Stomach smooth muscle (tissue), 2 donors: ENCODE measurements around the gene MTMR3.
"Not testable (repeated sequence)": the region's sequence is repeated elsewhere in the genome, so short reads cannot be mapped to it uniquely, and the experiment has no call there.

Experiments
- H3K27ac ChIP-seq: one replicate; pipeline ENCODE4 v1.7.0; 2013; ENCODE audit warnings: mild to moderate bottlenecking, low read length, inconsistent platforms
- H3K27me3 ChIP-seq, 2 donors: one replicate each; pipeline ENCODE4 v1.7.0; 2013; ENCODE audit warnings: low read length in 2 of 2; ENCODE audit not compliant: insufficient read depth in 2 of 2, control insufficient read depth in 1 of 2
- H3K36me3 ChIP-seq, 2 donors: one replicate each; pipeline ENCODE4 v1.7.0; 2013; ENCODE audit warnings: low read length in 2 of 2; ENCODE audit not compliant: control insufficient read depth in 2 of 2, insufficient read depth in 2 of 2
- H3K4me1 ChIP-seq: one replicate; pipeline ENCODE4 v1.7.0; 2013; ENCODE audit warnings: low read length; ENCODE audit not compliant: control insufficient read depth, insufficient read depth
- H3K4me3 ChIP-seq, 2 donors: one replicate each; pipeline ENCODE4 v1.7.0; 2013; ENCODE audit warnings: low read length in 2 of 2
- H3K9ac ChIP-seq, 2 donors: one replicate each; pipeline ENCODE4 v1.7.0; 2013; ENCODE audit warnings: low read length in 2 of 2, mild to moderate bottlenecking in 1 of 2
- H3K9me3 ChIP-seq, 2 donors: one replicate each; pipeline ENCODE4 v1.7.0; 2013; ENCODE audit warnings: low read length in 2 of 2; ENCODE audit not compliant: control insufficient read depth in 2 of 2
- donor health status: healthy.
- donor health status: Pancreatic carcinoma.

MTMR3 gene

GRCh38 chr22:29958170-29958569 is 75.2 kb downstream of the MTMR3 start:
- Histone ChIP-seq H3K4me1 (no peaks in the 10 kb centered on the region), H3K36me3 (no peaks in the 10 kb centered on the region), H3K4me3 (no peak overlapping the region), H3K9me3 (no peaks in the 10 kb centered on the region), H3K9ac (no peak overlapping the region), H3K27ac (no peak overlapping the region), H3K27me3 (no peaks in the 10 kb centered on the region)

DNA sequence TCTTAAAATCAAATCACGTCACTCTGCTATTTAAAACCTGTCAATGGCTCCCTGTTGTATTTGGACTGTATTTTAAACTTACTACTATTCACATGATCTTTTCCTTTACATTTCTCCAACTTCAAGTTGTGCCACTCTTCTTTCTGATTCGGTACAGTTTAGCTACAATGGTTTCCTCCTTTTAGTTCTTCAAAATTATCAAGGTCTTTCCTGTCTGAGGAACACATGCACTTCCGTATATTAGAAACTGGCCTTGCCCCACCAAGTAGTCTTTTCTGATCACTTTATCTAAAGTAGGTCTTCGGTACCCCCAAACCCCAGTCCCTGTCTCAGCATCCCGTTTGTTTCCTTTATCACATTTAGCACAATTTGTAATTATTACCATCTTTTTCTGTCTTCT is 81.8 kb downstream of the MTMR3 start:
- Histone ChIP-seq H3K4me3 (no peak overlapping the region), H3K27ac (no peak overlapping the region), H3K9me3 (no peaks in the 10 kb centered on the region), H3K4me1 (no peaks in the 10 kb centered on the region), H3K9ac (no peak overlapping the region), H3K27me3 (no peaks in the 10 kb centered on the region), H3K36me3 (no peaks in the 10 kb centered on the region)

GRCh38 chr22:29967461-29967860 is 84.5 kb downstream of the MTMR3 start:
- Histone ChIP-seq H3K27ac (no peak overlapping the region), H3K4me1 (no peaks in the 10 kb centered on the region), H3K9me3 (no peaks in the 10 kb centered on the region), H3K27me3 (no peaks in the 10 kb centered on the region), H3K4me3 (no peak overlapping the region), H3K9ac (no peak overlapping the region), H3K36me3 (no peaks in the 10 kb centered on the region)

DNA sequence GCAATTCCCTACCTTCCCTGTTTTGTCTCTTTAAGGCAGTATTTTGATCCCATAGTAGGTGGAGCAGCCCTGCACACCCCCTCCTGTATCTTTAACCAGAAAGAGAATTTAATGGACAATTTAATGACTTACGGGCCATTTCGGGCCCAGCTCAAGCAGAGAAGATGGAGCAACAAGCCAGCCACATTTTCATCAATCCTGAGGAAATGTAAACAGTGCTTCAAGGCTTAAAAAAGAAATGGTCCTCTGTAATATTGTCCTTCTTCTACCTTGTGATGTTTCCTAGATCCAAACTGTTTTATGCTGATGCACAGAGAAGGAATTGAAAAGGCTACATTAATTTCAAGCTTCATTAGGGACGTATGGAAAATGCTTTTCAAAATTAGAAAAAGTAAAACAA is 88.6 kb downstream of the MTMR3 start:
- H3K27me3 ChIP-seq, result no peaks in the 10 kb centered on the region
- H3K36me3 ChIP-seq, result no peaks in the 10 kb centered on the region
- H3K9me3 ChIP-seq, result no peaks in the 10 kb centered on the region
- H3K4me3 ChIP-seq, result no peak overlapping the region
- H3K4me1 ChIP-seq, result peaks cover 2% of the 10 kb centered on the region
- no peak overlapping the region for H3K9ac ChIP-seq
- H3K27ac ChIP-seq, result no peak overlapping the region

DNA sequence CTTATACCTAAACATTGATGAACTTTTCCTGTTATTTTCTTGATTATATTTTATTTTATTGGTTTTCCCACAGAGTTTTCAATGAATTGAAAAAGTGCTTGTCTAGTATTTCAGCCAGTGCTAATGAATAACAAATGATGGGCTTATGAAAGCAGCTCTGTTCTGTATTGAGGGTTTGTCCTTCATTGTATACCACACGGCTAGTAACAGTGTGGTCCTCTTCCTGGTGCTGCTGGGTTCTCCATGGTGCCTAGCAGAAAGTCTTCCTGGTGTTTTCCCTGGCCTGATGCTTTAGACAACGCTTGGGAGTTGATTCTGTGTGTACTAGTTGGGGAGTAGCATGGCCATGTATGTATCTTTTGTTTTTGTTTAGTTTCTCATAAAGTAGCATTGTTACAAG is 89.1 kb downstream of the MTMR3 start:
- Histone ChIP-seq H3K9ac (no peak overlapping the region), H3K27ac (no peak overlapping the region), H3K9me3 (no peaks in the 10 kb centered on the region), H3K27me3 (no peaks in the 10 kb centered on the region), H3K4me1 (peaks cover 2% of the 10 kb centered on the region), H3K36me3 (no peaks in the 10 kb centered on the region), H3K4me3 (no peak overlapping the region)

GRCh38 chr22:29973269-29973668 is 90.3 kb downstream of the MTMR3 start:
- Histone ChIP-seq H3K9me3 (no peaks in the 10 kb centered on the region), H3K4me1 (peaks cover 2% of the 10 kb centered on the region), H3K27me3 (no peaks in the 10 kb centered on the region), H3K27ac (no peak overlapping the region), H3K4me3 (no peak overlapping the region), H3K9ac (no peak overlapping the region), H3K36me3 (no peaks in the 10 kb centered on the region)

DNA sequence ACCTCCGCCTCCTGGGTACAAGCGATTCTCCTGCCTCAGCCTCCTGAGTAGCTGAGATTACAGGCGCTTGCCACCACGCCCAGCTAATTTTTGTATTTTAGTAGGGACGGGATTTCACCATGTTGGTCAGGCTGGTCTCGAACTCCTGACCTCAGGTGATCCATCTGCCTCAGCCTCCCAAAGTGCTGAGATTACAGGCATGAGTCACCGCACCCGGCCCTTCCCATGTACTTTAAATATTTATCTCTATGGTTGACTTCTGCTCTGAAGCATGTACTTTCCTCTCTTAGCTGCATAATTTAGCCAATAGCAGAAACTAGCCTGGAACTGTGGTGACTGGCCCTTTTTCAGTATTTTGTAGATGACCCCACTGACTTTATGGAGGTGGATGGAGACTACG is 90.7 kb downstream of the MTMR3 start:
- H3K36me3 ChIP-seq, H3K4me3 ChIP-seq, H3K27ac ChIP-seq, H3K9me3 ChIP-seq, H3K9ac ChIP-seq, H3K4me1 ChIP-seq, H3K27me3 ChIP-seq: not testable (repeated sequence)

DNA sequence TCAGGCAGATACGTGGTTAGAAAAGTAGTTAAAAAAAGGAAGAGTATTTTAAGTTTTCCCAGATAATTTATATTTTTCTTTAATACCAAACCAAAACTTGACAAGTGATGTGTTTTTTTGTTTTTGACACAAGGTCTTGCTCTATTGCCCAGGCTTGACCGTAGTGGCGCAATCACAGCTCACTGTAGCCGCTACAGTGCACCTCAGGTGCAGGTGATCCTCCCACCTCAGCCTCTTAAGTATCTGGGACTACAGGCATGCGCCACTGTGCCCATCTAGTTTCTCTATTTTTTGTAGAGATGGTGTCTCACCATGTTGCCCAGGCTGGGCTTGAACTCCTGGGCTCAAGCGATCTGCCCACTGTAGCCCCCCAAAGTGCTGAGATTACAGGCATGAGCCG is 92.5 kb downstream of the MTMR3 start:
- no peak overlapping the region for H3K27ac ChIP-seq
- no peaks in the 10 kb centered on the region for H3K27me3 ChIP-seq
- H3K4me1 ChIP-seq, result peaks cover 2% of the 10 kb centered on the region
- H3K9ac ChIP-seq, result no peak overlapping the region
- no peaks in the 10 kb centered on the region for H3K9me3 ChIP-seq
- H3K36me3 ChIP-seq, result peaks cover 0 to 4% of the 10 kb centered on the region in 2 donors
- H3K4me3 ChIP-seq, result no peak overlapping the region

DNA sequence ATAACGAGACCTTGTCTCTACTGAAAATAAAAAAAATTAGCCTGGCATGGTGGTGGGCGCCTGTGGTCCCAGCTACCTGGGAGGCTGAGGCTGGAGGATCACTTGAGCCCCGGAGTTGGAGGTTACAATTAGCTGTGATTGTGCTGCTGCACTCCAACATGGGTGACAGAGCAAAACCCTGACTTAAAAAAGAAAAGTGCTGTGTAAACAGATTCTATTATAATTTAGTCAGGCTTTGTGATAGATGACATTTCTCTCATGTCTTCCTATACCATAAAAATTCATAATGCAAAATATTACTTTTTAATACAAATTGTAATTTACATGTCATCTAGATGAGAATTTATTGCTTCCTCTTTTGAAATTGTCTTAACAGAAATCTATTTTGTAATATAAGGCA is 94.1 kb downstream of the MTMR3 start:
- H3K9ac ChIP-seq, result no peak overlapping the region
- no peaks in the 10 kb centered on the region for H3K9me3 ChIP-seq
- H3K4me1 ChIP-seq, result peaks cover 2% of the 10 kb centered on the region
- H3K27ac ChIP-seq, result no peak overlapping the region
- H3K36me3 ChIP-seq, result peaks cover 3 to 4% of the 10 kb centered on the region in 2 donors
- H3K27me3 ChIP-seq, result no peaks in the 10 kb centered on the region
- H3K4me3 ChIP-seq, result no peak overlapping the region

DNA sequence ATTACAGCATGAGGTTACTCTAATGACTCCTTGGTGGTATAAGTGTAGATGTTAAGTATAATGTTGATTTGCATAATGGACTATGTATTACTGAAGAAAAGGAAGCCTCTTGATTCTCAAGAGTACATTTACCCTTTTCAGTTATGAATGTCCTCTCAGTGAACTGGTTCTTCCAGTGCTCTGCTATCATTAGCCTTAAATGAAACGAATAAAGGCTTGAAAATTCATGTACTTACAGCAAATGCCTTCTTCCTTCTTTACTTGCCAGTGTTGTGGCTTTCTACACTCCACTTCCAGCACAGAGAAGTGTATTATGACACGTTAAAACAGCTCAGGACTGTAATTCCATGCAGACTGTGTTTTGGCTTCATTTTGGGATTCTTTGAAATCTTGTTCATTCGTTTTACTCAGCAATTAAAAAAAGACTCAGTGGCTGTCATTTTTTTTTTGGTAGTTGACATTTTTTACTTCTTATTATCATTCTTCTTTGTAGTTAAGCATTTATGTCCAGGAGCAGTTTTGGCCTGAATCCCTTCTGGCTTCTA is 96.9 kb downstream of the MTMR3 start:
- Histone ChIP-seq H3K9me3 (no peaks in the 10 kb centered on the region), H3K36me3 (peaks cover 3 to 6% of the 10 kb centered on the region in 2 donors), H3K27me3 (no peaks in the 10 kb centered on the region), H3K9ac (no peak overlapping the region), H3K27ac (no peak overlapping the region), H3K4me3 (no peak overlapping the region), H3K4me1 (no peaks in the 10 kb centered on the region)

DNA sequence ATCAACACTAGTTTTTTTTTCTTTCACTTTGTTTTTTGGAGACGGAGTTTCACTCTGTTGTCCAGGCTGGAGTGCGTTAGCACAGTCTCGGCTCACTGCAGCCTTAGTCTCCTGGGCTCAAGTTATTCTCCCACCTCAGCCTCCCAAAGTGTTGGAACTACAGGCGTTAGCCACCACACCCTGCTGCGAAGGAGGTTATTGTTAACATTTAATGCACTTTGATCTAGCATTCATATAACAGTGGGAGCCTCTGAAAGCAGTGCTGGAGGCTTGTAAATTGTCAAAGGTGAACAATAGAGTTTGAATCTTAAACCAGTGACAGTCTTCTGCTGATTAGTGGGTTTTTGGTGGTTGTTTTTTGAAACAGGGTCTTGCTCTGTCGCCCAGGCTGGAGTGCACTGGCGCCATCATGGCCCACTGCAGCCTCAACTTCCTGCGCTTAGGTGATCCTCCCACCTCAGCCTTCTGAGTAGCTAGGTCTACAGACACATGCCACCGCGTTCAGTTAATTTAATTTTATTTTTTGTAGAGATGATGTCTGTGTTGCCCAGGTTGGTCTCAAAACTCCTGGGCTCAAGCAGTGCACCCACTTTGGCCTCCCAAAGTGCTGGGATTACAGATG is 100.4 kb downstream of the MTMR3 start:
- no peak overlapping the region for H3K27ac ChIP-seq
- peaks cover 6 to 12% of the 10 kb centered on the region in 2 donors for H3K36me3 ChIP-seq

More for the DNA sequence above, 100.4 kb downstream of the MTMR3 start:
- Histone ChIP-seq H3K4me1 (no peaks in the 10 kb centered on the region), H3K4me3 (no peak overlapping the region), H3K27me3 (no peaks in the 10 kb centered on the region), H3K9me3 (no peaks in the 10 kb centered on the region), H3K9ac (no peak overlapping the region)
